Thoracic aorta (tissue), 2 donors: Measurements from ENCODE around the gene ST3GAL2. TPM values are rescaled to one million over a fixed set of nuclear protein-coding genes. Genes with fewer than 3 reads are reported as not detected.

Source experiments
- ATAC-seq: fragments of 150-250 bp; one replicate; pipeline ENCODE4 v1.8.0; 2017; ENCODE audit warnings: low read depth; ENCODE audit not compliant: insufficient number of reproducible peaks, low FRiP score
- DNase-seq: peaks from one replicate; pipeline ENCODE4 v3.0.0-alpha.2; 2020; ENCODE audit warnings: low spot score
- H3K27ac ChIP-seq, 2 donors: fragments of 200-600 bp; sonication (generic); 1 replicate in 1 of 2; 2 replicates in 1 of 2; pipeline ENCODE4 v1.5.1; 2016; ENCODE audit warnings: mild to moderate bottlenecking in 2 of 2, moderate library complexity in 2 of 2
- H3K27me3 ChIP-seq: fragments of 200-600 bp; sonication (generic); replicated peaks from 2 replicates; pipeline ENCODE4 v1.6.0; 2016; ENCODE audit warnings: mild to moderate bottlenecking; ENCODE audit not compliant: insufficient read depth
- H3K36me3 ChIP-seq: fragments of 200-600 bp; sonication (generic); one replicate; pipeline ENCODE4 v1.5.1; 2016
- H3K4me1 ChIP-seq, 2 donors: fragments of 200-600 bp; sonication (generic); 1 replicate in 1 of 2; 2 replicates in 1 of 2; pipeline versions ENCODE4 v1.5.1 to v1.6.0; 2016; ENCODE audit warnings: low read depth in 2 of 2, mild to moderate bottlenecking in 1 of 2; ENCODE audit not compliant: control insufficient read depth in 1 of 2
- H3K4me3 ChIP-seq: fragments of 200-600 bp; sonication (generic); 2 replicates; pipeline ENCODE4 v1.5.1; 2016; ENCODE audit warnings: mild to moderate bottlenecking
- H3K9me3 ChIP-seq: fragments of 200-600 bp; sonication (generic); 2 replicates; pipeline ENCODE4 v1.5.1; 2016
- total RNA-seq, 2 donors: library from RNA; depleted of rRNA; stranded (reverse); fragments of >200 nt; gene quantifications; one replicate each; pipeline versions ENCODE4 v1.1.0 to v1.2.3, GENCODE V29; 2016
- TF ChIP-seq, protein P1 (sequence below): fragments of 200-600 bp; sonication (generic); IDR thresholded peaks from one replicate; pipeline ENCODE4 v1.5.1; 2019; ENCODE audit warnings: antibody characterized with exemption

The ST3GAL2 gene
- total RNA-seq, 2 donors from 2014 or later = 21.0 to 28.4 TPM

DNA sequence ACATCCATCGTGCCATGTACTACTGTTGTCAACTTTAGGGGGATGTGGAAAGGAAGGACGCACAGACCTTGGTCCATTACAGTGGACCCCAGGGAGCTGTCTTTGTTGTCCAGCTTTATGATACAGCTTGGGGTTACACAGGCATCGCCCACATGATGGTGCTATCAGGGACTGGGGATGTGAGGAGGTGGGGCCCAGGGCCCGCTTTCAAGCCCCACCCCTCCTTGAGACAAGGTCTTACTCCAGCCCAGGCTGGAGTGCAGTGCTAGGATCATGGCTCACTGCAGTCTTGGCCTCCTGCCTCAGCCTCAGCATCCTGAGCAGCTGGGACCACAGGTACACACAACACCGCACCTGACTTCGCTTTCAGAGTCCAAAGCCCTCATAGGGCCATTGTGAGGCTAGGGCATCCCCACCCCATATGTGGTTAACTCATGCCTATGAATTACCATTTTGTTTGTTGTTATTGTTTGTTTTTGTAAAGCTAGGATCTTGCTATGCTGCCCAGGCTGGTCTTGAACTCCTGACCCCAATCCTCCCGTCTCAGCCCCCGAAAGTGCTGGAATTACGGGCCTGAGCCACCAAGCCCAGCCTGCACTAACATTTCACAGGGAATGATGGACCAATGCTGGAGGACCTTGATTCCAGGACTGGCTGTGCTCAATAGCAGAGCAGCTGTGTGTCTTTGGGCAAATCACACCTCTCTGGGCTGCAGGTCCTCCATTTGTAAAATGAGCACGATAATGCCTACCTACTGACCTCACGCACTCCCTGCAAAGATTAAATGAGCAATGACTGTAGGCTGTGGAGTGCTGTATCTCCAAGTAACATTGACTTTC lies 17.2 kb downstream of the ST3GAL2 start:
- Histone ChIP-seq H3K9me3 (no peaks in the 10 kb centered on the region), H3K4me1 (no peaks in the 10 kb centered on the region), H3K36me3 (no peaks in the 10 kb centered on the region), H3K4me3 (no peak overlapping the region), H3K27ac (no peak overlapping the region), H3K27me3 (no peaks in the 10 kb centered on the region)
- TF ChIP-seq, protein P1, sequence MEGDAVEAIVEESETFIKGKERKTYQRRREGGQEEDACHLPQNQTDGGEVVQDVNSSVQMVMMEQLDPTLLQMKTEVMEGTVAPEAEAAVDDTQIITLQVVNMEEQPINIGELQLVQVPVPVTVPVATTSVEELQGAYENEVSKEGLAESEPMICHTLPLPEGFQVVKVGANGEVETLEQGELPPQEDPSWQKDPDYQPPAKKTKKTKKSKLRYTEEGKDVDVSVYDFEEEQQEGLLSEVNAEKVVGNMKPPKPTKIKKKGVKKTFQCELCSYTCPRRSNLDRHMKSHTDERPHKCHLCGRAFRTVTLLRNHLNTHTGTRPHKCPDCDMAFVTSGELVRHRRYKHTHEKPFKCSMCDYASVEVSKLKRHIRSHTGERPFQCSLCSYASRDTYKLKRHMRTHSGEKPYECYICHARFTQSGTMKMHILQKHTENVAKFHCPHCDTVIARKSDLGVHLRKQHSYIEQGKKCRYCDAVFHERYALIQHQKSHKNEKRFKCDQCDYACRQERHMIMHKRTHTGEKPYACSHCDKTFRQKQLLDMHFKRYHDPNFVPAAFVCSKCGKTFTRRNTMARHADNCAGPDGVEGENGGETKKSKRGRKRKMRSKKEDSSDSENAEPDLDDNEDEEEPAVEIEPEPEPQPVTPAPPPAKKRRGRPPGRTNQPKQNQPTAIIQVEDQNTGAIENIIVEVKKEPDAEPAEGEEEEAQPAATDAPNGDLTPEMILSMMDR = no peak
- DNase-seq (no peak), ATAC-seq (no peak)

DNA sequence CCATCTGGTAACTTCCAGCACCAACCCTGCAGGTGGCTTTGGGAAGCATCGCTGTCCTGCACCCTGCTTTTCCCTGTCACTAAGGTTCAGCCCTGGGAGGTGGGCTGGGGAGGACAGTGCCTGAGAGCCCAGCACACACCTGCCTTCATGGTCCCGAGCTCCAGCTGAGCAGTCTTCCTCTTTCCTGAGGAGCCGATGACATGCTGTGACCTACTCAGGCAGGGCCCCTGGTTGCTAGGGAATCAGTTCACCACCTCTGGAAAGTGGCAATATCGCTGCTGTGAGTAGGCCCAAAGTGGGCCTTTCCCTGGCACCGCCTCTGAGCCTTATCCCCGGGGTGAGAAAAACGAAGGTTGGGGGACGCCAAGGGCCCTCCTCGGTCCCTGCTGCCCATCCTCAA lies 17.9 kb downstream of the ST3GAL2 start:
- H3K36me3 ChIP-seq = no peaks in the 10 kb centered on the region
- ATAC-seq = no peak
- H3K27ac ChIP-seq = no peak overlapping the region
- DNase-seq = no peak
- no peaks in the 10 kb centered on the region for H3K9me3 ChIP-seq
- H3K4me1 ChIP-seq = no peaks in the 10 kb centered on the region
- H3K4me3 ChIP-seq = no peak overlapping the region
- H3K27me3 ChIP-seq = no peaks in the 10 kb centered on the region
- TF ChIP-seq, protein P1 = no peak

DNA sequence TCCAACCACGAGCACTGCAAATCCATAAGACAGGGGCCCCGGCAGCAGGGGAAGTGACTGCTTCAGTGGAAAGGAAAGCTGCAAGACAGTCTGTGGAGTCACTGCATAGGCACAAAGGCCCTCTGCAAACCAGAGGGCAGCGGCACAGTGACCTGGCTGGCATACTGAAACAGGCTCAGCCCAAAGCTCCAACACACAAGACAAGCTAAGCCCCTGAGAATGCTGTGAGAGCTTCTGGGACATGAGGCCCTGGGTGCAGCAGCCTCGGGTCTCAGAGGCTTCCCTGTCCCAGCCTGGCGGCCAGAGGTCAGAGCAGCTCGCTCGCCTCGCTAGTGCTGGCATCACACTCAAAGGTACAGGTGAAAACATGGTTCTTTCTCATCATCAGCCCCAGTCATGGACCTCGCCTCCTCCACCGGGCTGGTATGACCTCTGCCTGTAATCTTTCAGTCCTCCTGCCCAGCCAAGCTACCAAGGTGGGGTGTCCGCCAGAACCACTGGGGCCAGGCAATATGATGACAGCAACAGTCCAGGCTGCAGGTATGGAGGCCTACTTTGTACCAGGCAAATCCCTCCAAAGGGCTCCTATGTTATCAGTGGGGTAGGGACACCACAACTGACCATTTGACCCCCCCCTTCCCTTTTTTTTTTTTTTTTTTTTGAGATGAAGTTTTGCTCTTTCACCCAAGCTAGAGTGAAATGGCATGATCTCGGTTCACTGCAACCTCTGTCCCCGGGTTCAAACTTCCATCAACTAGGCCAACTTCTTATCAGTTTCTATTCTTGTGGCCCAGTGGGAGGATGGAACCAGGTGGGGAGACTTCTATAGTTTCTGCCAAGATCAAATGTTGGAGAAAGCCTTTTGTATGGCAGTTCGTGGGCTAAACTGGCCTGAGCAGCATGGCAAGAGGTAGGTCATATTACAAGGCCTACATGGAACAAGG lies 19.2 kb downstream of the ST3GAL2 start:
- no peak for ATAC-seq
- DNase-seq = no peak

DNA sequence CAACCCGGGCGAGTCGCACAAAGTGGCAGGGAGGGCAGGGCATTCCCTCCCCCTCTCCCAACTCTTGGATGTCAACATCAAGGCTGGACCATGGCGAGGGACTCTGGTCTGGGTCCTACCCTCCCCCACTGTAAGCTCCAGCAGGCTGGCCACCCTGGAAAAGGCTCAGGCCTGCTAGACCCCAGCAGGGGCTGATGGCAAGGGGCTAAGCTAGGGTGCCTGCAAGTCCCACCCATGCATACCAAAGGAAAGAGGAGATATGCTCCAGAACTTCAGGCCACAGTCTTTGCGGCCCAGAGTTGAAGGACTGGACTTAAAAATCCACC lies 19.9 kb downstream of the ST3GAL2 start:
- no peaks in the 10 kb centered on the region for H3K4me1 ChIP-seq
- no peak for DNase-seq
- no peaks in the 10 kb centered on the region for H3K9me3 ChIP-seq
- H3K36me3 ChIP-seq = no peaks in the 10 kb centered on the region
- ATAC-seq = no peak
- no peak overlapping the region for H3K27ac ChIP-seq
- TF ChIP-seq, protein P1 = no peak
- no peak overlapping the region for H3K4me3 ChIP-seq
- H3K27me3 ChIP-seq = no peaks in the 10 kb centered on the region

More for the DNA sequence above, 19.2 kb downstream of the ST3GAL2 start:
- H3K4me1 ChIP-seq = no peaks in the 10 kb centered on the region
- H3K36me3 ChIP-seq = no peaks in the 10 kb centered on the region
- no peaks in the 10 kb centered on the region for H3K27me3 ChIP-seq
- no peak overlapping the region for H3K27ac ChIP-seq
- no peaks in the 10 kb centered on the region for H3K9me3 ChIP-seq
- TF ChIP-seq, protein P1 = no peak
- no peak overlapping the region for H3K4me3 ChIP-seq

DNA sequence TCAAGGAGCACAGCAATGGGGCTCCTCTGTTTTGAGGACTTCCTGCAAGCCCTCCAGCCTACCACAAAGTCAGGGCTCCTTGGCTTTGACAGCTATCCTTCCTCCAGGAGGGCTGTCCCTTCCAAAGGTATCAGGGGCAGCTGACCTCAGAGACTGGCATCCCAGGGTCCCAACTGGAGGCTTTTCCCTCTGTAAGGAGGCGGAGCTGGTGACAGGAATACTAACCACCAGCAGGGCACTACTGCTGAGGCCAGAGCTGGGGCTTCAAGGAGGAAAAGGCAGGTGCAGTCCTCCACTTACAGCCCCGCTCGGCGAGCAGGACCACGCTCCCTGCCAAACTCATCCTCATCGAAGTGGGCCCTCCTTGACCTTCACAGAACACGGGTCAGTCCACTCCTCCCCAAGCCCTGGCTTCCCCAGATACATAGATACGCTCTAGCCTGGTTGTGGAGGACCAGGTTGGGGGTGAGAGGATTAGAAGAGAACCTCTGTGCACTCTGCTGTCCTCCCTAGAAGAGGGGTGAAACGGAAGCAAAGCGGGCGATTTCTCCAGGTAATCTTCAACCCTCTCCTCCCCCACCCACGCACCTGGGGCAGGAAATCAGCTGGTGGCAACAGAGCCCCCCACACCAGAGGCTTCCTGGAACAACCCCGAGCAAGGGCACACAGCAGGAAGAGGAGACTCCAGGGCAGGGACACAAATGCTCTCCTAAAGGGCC lies 20.5 kb downstream of the ST3GAL2 start:
- TF ChIP-seq, protein P1 = no peak
- no peak for DNase-seq
- Histone ChIP-seq H3K4me3 (no peak overlapping the region), H3K9me3 (no peaks in the 10 kb centered on the region), H3K36me3 (no peaks in the 10 kb centered on the region), H3K27me3 (no peaks in the 10 kb centered on the region), H3K4me1 (no peaks in the 10 kb centered on the region), H3K27ac (no peak overlapping the region)
- ATAC-seq = no peak
